SKM-1 treated with dmso at 0.1 percent for 144 hours (cell line): Measurements from ENCODE around the gene FCGR1A.
"Not testable (repeated sequence)": the region's sequence is repeated elsewhere in the genome, so short reads cannot be mapped to it uniquely, and the experiment has no call there.

ENCODE experiments used
- DNase-seq: peaks from one replicate; lab custom pipeline; 2025; ENCODE audit not compliant: unreplicated experiment; lab: John Stamatoyannopoulos, UW

The FCGR1A gene

DNA sequence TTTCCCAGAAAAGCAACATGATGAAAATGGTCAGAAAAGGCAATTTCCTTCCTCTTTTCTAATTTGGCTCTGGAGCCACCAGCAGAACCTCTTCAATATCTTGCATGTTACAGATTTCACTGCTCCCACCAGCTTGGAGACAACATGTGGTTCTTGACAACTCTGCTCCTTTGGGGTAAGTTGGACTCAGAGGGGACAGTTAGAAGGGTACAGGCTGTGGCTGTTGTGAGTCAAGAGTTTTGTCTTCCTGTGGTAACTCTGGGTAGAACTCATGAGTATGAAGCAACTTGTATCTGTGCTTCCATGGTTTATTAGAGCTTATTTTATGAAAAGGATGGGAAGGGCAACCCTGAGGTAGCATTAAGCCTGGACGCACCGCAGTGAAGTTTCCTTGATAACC is at the start of gene FCGR1A:
TSS of gene FCGR1A (plus strand) at position 95 of the 400 bp plus-strand sequence. CDS start at position 145, 50 bp downstream.
- not testable (repeated sequence) for DNase-seq

DNA sequence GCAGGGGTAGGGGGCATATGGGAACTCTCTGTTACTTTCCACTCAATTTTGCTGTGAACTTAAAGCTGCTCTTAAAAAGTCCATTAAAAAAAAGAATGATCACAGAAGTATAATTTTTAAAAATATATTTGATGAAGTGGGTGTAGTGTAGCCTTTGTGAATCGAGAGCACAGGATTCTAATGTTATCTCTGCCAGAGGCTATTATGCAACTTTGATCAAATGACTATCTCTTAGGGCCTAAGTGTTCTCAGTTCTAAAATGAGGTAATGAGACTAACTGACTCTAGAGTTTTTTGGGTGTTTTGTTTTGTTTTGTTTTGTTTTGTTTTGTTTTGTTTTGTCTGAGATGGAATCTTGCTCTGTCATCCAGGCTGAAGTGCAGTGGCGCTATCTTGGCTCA is 49.7 kb upstream of the FCGR1A start:
- not testable (repeated sequence) for DNase-seq

DNA sequence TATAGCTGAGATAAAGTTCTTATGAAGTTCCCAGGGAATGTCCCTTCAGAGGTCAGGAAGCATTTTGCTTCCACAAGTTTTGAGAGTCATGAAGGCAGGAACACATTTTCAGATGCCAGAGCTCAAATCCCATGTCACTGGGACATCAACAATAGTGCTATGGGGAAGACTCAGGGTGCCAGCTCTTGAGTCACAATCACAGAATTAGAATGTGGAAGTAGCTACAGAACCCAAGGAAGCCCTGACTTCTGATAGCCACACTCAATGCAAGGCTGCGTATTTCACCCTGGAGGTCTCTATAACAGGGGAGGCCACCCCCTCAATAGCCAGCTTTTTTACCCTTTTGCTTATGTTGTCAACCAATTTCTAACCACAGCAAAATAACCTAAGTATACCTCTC is 47.8 kb upstream of the FCGR1A start:
- DNase-seq: not testable (repeated sequence)

DNA sequence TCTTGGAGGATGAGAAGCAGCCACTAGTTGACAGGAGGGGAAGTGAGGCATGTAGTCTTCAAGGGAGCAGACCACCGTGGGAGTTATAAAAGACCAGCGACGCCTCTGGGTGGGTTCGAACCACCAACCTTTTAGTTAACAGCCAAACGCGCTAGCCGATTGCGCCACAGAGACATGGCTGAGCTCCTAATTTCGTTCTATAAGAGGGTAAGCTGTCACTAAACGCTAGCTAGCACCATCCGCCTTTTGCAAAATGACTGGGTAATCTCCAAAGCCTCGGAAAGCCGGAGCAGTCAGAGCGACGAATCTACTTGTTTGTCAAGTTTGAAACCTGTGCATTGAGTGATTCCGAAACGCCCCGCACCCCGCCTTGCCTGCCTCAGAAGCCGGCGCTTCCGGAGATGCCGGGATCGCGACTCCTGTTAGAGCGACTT is 42.3 kb upstream of the FCGR1A start:
- not testable (repeated sequence) for DNase-seq

DNA sequence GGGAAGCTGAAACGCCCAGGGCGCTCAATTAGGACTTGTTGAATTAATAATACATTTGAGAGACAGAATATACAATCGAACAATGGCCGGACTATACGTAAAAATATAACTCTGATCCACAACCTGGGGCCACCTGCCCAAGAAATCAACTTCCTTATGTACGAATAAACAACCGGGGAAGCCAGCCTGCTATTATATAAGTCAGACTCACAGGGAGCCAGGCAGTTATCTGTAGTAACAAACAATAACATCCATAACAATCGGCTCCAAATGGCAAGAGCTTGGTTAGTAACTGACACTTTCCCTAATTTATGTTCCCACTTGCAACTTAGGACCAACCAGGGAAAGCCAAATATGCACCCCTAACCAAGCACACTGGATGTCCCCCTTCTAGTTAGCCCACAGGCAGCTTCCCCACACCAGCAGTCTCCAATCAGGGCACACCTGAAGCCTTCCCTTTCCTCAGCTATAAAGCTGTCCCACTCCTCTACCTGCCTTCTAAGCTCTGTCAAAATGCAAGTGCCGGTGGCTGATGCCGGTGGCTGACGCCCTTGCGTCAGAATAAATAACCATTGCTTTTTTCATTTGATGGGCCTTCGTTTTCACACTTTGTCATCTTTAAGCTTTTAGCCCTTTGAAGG is 41.8 kb upstream of the FCGR1A start:
- not testable (repeated sequence) for DNase-seq

DNA sequence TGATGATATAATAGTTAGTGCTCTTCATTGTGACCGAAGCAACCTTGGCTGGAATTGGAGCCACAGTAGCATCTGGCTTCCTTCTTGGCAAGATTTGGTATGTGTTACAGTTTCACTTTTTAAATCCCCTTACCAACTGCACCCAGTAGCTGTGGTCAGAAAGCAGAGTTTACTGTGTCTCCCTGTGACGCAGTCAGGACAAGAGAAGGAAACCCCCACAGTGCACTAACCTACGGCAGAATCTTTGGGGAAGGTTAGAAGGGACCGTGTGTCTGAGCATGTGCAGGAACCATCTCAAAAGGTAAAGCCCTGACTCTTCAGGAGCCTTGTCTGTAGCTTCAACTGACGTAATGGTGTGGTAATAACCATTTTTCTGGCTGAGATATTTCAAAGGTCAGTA is 40.6 kb upstream of the FCGR1A start:
- DNase-seq: not testable (repeated sequence)

DNA sequence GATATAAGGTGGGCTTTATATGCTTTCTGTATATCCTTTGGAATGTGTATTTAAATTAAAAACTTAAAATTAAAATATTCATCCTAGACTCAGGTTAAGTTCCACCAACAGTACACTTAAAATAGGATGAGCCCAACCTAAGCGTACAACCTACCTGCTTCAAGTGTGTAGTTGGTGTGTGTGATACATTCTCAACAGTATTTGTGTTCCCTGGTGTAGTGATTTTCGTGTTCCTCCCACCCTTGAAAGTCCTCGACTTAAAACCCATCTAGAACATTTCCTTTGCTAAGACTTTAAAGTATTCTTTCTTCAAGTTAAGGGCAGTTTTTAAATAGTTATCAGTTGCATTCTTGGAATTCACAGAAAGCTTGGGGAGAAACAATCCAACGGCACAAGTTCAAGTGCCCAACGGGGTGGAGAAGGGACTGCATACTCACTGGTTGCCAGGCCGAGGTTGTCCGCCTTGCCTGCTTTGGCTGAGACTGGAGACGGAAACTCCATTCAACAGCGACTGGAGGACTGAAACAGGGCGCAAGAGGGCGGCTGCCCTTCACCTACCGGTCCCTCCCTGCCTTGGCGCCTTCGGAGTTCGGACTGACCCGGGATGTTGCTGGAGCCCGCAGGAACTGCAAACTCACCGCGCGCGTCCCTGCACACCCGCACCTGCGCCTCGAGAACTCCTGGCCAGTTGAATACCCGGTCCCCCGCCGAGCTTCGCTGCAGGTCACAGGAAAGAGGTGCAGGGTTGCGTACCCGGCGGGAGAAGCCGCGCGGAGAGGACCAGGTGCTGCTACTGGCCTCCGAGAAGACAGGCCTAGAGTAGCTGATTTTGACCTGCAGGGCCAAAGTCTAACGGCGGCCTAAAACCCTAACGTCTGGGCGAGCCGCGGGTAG is 35.8 kb upstream of the FCGR1A start:
- not testable (repeated sequence) for DNase-seq

DNA sequence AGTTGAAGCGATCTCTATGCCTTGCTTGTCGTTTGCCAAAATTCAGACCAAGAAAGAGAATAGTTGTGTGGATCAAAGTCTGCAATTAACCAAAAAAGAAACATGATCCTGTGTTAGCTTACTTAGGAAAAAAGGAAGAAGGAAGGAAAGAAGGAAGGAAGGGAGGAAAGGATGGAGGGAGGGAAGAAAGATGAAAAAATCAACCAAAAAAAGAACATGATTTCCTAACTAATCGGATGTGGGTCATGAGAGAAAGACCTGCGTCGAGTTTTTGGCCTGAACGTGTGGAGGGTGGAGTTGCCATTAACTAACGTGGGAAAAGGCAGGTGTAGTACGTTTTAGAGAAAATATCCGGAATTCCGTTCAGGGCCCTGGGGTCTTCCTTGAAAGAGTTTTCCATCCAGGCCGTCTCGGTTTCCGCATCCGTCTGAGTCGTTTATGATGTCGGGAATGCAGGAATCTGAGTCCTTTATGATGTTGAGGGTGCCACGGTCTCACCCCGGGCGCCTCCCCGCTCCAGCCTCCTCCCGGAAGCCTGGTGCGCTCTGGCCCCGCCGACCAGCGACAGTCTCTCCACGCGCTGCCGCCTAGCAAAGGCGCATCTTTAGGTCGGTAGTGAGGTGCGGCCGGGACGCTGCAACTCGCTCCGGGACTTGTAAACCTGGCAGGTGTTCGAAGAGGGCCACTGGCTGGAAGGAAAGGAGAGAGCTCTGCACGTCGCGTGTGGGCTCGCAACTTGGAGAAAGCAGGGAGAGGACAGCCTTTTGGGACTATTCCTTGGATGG is 34.9 kb upstream of the FCGR1A start:
- not testable (repeated sequence) for DNase-seq

DNA sequence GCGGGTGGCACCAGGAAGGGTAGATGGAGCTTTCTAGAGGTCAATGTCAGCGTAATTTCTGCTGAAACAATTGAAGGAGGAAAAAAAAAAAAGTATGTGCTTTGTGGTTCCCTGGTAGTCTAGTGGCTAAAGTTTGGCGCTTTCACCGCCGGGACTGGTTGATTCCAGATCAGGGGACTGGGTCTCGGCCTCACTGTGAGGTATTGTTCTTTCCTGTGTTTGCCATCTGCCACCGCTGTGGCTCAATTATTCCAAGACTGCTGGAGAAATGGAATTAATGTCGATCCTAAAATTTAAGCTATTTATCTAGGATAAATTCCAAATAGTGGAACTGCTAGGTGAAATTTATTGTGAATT is 34.4 kb upstream of the FCGR1A start:
- DNase-seq: not testable (repeated sequence)

DNA sequence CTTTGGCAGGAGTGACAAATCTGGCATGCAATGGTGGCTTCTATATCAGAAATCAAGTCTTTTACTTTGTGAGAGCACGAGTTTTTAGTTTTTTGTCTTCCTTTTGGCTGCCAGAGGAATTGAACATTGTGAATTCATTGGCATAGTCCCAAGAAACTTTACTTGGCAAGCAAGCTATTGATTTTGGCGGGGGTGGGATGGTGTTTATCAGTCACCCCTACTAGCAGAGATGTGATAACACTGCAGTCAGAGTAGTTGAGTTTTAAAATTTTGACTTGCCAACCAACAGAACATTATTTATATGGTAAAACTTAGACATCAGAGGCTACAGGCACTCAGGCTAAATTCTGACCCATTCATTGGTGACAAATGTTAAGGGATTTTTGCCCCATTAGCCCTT is 31.9 kb upstream of the FCGR1A start:
- not testable (repeated sequence) for DNase-seq

DNA sequence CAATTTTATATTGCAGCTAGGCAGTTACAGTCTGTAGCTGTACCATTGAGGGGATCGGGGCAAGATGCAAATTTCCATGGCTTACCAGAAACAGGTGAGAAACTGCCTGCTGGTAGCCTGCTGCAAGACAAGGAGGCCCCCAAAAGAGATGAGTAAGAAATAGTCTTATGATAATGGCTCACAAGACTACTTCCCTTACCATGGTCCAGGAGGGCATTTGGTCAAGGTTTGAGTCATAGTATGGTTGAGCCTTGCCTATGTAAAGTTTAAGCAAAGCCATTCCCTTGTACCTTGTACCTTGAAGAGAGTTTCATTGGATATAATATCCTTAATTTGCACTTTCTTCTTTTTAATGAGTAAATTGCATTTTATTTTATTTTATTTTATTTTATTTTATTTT is 30.3 kb upstream of the FCGR1A start:
- not testable (repeated sequence) for DNase-seq

DNA sequence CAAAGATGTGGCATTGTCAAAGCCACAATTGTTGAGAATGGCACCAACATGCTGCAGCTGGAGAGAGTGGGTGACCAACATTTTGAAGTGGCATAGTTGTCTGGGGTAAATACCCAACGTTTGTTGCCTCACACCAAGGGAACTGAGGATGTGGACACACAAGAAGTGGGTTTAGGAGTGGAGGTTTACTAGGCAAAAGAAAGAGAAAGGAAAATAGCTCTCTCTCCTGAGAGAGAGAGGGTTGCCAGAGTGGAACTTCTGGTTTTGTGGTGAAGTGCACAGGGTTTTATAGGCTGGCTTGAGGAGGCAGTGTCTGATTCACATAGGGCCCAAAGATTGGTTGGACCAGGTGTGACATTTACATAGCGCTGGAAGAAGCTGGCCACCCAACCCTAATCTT is 29.0 kb upstream of the FCGR1A start:
- DNase-seq: not testable (repeated sequence)

DNA sequence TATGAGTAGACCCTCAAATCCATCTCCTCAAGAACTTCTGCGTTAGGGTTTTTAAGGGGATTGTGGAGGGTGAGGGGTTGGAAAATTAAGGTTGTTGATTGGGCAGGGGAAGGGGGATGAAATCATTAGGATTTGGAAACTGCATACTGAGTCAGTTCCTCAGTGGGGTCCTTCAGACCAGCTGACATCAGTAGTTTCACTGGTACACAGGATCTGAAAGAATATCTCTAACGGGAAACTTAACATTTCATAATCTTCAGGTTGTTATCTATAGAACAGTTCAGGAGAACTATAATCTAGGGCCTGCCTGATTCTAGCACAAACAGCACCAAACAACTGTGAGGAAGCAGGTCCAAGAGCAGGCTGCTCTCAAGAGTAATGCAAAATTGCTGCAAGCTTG is 27.2 kb upstream of the FCGR1A start:
- DNase-seq: not testable (repeated sequence)

DNA sequence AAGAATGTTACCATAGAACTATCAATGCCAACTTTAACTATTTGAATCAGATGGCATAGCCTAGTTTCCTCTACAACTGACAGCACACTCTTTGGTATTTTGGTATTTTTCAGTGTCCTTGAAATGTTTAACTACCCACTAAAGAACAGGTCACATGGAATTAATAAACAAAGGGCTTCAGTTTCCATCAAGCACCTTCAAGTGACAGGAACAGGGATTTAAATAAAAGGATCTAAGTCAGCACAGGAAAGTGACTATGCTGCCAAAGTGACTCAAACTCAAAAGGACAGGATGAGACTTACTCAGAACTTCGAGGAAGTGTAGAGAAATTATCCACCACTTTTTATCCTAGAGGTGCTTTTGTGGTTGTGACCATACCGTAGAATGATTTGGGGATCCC is 20.2 kb upstream of the FCGR1A start:
- DNase-seq: not testable (repeated sequence)

DNA sequence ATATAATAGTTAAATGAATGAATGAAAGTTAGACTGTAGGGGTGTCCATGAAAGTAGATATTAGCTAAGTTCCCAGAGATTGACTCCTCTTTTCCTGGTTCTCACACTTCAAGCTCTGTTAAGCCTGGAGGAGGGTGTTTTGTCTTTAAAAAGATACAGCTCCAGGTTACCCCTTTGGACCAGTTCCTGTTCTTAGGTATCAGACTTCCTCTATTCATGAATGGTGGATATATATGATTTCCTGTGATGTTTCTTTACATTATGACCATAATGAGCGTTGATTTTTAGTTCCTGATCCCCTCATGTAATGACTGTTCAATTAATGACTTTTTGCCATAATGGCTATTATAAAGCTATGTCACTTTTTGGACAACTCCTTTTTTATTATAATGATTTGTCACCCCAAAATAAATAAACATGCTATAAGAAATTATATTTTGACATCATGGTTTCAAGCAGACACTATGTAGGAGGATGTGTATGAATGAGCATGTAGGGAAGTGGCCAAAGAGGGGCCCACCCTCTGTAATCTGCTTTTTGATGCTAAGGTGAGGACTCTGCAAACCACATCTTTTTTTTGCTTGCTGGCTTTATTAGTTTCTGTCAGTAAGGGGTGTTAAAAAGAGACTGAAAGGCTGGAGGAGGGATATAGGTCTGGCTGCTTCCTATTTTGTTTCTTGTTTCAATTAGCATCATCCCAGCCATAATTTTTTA is 18.2 kb upstream of the FCGR1A start:
- DNase-seq: not testable (repeated sequence)

DNA sequence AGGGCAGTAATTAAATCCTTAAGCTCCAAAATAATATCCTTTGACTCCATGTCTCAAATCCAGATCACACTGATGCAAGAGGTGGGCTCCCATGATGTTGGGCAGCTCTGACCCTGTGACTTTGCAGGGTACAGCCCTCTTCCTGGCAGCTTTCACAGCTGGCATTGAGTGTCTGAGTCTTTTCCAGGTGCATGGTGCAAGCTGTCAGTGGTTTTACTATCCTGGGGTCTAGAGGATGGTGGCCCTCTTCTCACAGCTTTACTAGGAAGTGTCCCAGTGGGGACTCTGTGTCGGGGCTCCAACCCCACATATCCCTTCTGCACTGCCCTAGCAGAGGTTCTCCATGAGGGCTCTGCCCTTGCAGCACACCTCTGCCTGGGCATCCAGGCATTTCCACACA is 16.3 kb upstream of the FCGR1A start:
- DNase-seq: not testable (repeated sequence)

DNA sequence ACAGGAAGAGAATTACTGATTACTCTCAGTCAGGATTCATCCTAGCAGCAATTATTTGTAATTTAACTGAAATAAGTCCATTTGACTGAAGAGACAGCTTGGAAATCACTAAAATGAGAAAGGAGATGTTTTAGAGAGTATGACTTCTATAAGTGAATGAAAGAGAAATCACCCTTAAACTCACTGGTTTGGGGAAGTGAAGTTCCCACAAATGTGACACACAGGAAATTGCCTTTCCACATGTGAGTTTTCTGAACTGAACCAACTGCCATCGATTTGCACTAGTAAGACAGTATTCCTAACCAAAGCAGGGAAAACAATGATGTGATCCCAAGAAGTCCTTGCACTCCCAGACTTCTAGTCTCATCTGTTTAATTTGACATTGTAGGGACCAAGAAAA is 13.3 kb upstream of the FCGR1A start:
- DNase-seq: not testable (repeated sequence)

DNA sequence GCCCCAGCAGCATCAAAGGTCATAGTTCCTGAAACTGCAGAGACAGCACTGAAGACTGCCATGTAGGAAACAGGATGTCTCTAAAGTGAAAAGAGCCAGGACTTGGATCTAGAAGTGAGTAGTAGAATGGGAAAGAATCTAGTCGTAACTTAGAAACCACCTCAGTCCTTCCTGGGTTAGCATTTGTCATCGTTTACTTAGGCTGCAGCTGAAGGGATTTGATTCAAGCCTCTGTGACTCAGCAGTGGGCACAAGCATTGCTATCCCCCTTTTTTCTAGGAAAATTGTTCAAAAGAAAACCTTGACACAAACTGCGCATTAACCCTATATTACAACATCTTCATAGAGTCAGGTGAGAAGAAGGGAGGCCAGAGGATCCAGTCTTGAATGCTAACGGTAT is 11.8 kb upstream of the FCGR1A start:
- not testable (repeated sequence) for DNase-seq

DNA sequence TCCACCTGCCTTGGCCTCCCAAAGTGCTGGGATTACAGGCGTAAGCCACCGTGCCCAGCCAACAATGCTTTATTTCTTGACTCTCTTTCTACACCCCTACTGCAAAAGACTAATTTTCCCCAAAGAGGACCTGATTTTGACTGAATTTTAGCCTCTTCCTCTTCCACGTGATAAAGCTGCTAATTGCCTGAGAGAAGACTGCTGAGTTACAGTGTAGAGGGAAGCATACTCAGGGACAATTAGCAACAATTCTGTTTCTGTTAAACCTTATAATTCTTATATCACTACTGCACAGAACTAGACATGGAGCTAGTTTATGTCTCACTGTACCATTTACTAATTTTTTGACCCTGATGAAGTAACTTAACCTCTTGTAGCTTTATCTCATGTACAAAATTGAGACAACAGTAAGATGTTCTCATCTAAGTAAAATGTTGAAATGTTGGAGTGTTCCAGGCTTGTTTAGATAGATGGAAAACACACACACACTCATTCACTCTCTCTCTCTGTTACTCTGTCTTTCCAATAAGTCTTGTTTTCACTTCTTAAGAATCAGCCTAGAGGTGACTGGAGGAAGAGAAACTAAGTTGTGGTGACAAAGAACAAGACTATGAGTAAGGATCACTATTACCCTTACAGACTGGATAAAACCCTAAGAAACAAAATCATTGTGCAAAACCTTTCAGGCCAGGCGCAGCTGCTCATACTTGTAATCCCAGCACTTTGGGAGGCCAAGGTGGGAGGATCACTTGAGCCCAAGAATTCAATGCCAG is 10.7 kb upstream of the FCGR1A start:
- not testable (repeated sequence) for DNase-seq
